HFF-Myc (cell line): ENCODE measurements around the gene METRNL.

Source experiments
- DNase-seq: peaks from one replicate; pipeline ENCODE4 v3.0.0-alpha.2; 2011; ENCODE audit warnings: low read depth; ENCODE audit errors: extremely low read depth
- H3K4me3 ChIP-seq: replicated peaks from 2 replicates; pipeline ENCODE4 v1.5.1; 2011; ENCODE audit warnings: low read depth, mild to moderate bottlenecking, control low read depth, low read length
- CTCF ChIP-seq: IDR thresholded peaks from 2 replicates; pipeline ENCODE4 v1.5.1; 2012; ENCODE audit warnings: mild to moderate bottlenecking, low read depth, low read length, control low read depth; ENCODE audit errors: missing control alignments

METRNL gene

GRCh38 chr17:83124871-83125514 is 45.6 kb downstream of the METRNL start:
- H3K4me3 ChIP-seq: no peak overlapping the region
- no peak for DNase-seq
- TF ChIP-seq CTCF: no peak

GRCh38 chr17:83125515-83126274 is 46.3 kb downstream of the METRNL start:
- TF ChIP-seq CTCF: no peak
- H3K4me3 ChIP-seq: no peak overlapping the region
- no peak for DNase-seq

- TF ChIP-seq CTCF: no peak
- DNase-seq: no peak
- no peak overlapping the region for H3K4me3 ChIP-seq
These were observed 46.9 kb downstream of the METRNL start for GRCh38 chr17:83126275-83126811.

- no peak for TF ChIP-seq CTCF
- no peak for DNase-seq
- H3K4me3 ChIP-seq: no peak overlapping the region
These were observed 48.2 kb downstream of the METRNL start for GRCh38 chr17:83127431-83128160.

GRCh38 chr17:83128306-83129240 is 49.2 kb downstream of the METRNL start:
- no peak for DNase-seq
- TF ChIP-seq CTCF: no peak
- no peak overlapping the region for H3K4me3 ChIP-seq

- no peak for TF ChIP-seq CTCF
- no peak for DNase-seq
These were observed 50.3 kb downstream of the METRNL start for GRCh38 chr17:83129676-83130075.

More at GRCh38 chr17:83129676-83130075, 50.3 kb downstream of the METRNL start:
- no peak overlapping the region for H3K4me3 ChIP-seq
